GM19467 (cell line): Measurements from ENCODE around the gene TMEM44.

Source experiments
- ATAC-seq: cut with Tn5 transposase; IDR thresholded peaks from one replicate; pipeline ENCODE4 v1.9.1; 2021; ENCODE audit warnings: mild to moderate bottlenecking, moderate library complexity; ENCODE audit not compliant: unreplicated experiment

The TMEM44 gene, protein sequence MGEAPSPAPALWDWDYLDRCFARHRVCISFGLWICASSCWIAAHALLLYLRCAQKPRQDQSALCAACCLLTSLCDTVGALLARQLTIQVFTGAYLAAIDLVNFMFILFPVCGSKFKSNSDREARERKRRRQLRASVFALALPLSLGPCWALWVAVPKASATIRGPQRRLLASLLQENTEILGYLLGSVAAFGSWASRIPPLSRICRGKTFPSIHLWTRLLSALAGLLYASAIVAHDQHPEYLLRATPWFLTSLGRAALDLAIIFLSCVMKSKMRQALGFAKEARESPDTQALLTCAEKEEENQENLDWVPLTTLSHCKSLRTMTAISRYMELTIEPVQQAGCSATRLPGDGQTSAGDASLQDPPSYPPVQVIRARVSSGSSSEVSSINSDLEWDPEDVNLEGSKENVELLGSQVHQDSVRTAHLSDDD

DNA sequence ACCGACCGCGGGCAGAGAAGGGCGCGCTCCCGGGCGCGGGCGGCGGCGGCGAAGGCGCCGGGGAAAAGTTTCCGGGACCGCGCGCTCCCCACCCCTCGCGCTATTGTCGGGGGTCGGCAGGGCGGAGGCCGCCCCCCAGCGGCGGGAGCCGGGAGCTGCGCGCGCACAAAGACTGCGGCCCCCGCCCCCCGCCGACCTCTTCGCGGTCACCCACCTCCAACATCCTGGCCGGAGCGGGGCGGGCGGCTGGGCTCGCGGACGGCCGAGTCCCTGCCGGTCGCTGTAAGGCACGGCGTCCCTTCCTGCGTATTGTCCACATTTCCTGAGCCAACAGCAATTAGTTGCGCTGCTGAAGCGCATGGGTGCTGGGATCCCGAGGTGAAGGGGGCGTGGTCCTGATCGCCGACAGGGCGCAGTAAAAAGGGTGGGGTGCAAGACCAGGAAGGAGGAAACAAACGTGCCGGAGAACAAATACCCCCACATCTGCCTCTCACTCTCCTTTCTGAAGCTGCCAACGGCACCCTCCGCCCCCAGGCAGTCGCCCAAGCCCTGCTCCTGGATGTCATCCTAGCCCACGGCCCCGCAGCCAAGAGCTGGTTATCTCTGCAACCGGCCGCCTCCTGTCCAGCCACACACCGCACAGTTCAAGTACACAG, at the start of gene TMEM44:
Gene TMEM44, minus strand, starts transcription at position 71 of the 656 bp plus-strand sequence. CDS start 204 bp downstream, outside the sequence.
- ATAC-seq, result peak; percentile 78

DNA sequence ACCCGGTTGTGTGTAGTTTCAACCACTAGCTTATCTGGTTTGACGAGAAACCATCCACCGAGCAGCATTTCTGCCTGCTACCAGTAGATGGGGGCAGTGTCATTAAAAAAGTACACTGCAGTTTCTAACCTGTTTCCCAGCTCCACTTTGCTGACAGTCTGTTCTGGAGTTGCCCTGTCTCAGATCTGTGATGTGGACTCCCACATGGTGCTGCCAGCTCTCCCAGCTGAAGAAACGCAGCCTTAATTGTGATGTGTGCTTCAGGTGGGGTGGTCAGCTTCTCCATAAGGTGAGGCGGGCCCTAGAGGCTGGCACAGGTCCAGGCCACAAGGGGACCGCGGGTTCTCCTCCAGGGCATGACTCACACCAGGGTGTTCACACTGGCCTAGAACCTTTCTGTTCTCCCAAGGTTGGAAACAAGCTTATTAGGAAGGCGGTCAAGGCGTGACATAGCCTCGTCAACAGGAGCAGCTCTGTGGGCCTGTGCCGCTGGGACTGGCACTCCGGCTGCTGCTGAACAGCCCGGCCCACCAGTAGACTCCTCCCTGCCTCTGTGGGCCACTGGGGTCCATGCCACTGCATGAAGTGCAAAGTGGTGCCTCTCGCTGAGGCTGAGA, 49.6 kb upstream of the TMEM44 start:
- peak; percentile 45 for ATAC-seq

DNA sequence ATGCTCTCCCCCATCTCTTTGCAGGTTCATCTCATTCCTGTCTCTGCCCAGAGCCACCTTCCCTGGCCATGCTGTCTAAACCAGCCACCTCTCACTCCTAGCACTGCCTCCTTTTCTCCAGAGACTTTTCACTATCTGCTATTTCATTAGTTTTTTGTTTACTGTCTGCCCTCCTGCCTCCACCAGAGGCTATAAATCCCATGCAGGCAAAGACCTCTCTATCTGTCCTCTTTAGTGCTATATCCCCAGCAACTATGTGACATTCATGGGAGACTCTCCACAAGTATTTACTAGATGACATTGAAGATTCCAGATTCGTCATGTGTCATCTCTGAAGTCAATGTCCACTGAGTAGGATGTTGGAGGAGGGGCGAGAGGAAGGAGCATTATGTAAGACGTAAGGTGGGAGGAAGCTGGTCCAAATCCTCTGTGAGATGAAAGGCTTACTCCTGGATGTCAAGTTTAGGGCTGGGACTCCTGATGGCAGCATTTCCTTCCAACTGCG, 49.0 kb upstream of the TMEM44 start:
- ATAC-seq, result no peak

DNA sequence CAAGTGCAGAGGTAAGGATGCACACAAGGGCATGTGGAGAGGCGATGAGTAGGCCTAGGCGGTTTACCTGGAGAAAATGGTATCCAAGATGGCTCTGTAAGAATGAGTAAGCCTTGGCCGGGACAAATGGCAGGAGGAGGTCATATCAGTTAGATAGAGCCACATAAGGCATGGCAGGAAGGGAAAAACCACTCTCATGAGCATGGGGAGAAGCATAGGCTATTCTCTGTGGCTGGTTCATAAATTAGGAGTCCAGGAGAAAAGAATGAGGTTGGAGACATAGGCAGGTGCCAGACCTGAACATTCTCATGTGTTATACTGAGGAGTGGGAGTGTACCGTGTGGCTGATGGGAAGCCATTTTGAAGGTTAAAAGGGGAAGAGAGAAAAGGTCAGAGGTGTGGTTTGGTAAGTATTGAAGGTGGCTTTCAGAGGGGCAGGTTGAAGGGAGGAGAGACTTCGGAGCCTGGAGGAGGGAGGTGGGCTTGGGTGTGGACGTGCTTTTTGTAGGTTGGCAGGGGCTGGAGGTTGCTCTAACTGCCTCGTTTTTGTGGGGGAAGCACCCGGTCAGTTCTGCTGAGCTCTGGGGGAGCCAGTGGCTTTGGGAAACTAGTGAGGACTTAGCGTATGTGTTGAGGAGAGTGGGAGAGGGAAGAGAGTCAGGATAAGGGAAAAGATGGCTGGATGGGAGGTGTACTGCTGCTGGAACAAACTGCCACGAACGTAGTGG, 47.8 kb upstream of the TMEM44 start:
- no peak for ATAC-seq

DNA sequence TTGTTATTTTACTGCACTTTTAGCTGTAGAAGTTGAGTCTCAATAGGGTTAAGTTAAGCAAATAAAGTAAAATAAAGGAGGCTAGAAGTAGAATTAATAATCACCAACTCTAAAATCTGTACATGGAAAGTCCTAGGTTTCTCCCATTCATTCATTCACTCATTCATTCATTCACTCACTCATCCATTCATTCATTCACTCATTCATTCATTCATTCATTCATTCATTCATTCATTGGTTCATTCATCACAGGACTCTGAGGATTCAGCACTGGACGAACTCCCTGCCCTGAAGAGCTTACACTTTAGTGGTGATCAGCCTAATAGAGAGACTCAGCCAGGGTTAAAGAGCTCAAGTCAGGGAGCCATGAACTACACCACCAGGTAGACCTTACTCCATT, 43.3 kb upstream of the TMEM44 start:
- ATAC-seq, result no peak

DNA sequence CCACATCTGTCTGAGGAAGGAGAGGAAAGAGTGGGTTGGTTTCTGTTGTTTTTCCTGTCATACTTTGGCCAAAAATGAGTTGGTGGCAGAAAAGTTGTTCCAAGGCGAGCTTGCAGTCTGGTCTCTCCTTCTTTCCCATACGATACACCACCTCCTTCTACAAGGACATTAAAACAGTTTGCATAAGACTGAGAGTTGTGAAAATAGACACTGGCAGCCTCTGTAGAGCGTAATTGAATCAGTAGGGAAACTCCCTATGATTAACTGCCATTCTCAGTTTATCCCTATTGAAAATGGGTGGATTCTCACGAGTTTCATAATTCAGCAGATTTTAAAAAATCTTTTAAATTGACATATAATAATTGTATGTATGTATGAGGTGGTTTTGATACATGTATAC, 42.5 kb upstream of the TMEM44 start:
- no peak for ATAC-seq

DNA sequence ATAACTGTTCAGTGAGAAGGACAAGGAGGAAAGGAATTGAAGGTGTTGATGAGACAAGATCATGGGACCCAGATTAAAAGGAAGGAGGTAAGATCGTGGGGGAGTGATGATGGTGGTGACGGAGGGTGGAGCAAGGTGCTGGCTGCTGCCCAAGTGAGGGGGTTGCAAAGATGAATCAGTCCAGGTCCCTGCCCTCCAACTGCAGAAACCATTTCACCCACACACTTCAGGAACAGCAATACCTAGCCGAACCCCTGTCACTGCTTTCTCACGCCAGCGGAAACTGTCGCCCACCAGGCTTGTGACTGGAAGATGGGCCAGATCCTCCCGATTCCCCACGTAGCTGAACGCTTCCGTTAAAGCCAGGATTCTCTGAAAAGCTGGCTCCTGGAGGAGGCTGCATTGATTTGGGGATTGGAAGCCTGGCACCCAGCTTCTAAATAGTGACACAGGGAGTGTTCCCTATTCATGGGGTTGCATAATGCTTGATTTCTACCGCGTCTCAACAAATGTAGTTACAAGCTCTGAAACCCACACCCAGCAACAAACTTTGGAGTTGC, 41.9 kb upstream of the TMEM44 start:
- ATAC-seq, result no peak

DNA sequence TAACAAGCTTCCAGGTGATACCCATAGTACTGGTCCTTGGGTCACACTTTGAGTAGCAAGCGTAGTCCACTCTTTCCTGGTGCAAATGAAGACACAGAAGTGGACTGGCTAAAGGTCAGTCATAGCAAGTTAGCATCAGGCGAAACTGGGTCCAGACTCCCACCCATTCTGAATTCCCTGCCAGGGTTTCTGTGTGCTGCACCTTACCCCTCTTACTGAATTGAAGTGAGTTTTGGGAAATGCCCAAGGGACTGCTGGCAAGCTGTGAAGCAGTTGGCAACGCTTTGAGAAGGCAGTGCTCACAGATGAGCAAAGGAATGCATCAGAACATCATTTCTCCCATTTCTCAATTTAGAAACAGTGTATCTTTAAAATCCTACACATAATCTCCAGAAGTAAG, 40.5 kb upstream of the TMEM44 start:
- no peak for ATAC-seq

DNA sequence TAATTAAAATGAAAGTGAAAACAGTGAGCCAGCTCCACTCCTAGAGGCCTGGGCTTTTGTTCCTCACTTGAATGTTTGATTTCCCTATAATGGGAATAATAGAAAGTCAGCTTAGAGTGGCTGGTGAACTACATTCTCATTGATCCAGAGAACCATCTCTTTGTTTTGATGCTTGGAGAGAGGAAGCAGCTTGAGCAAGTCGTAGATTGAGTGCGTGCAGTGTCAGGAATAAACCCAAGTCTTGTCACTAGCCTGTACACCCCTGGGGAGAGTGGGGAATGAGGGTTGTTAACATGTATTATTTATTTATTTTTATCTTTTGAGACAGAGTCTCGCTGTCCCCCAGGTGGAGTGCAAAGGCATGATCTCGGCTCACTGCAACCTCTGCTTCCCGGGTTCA, 39.7 kb upstream of the TMEM44 start:
- ATAC-seq, result peak; percentile 4

DNA sequence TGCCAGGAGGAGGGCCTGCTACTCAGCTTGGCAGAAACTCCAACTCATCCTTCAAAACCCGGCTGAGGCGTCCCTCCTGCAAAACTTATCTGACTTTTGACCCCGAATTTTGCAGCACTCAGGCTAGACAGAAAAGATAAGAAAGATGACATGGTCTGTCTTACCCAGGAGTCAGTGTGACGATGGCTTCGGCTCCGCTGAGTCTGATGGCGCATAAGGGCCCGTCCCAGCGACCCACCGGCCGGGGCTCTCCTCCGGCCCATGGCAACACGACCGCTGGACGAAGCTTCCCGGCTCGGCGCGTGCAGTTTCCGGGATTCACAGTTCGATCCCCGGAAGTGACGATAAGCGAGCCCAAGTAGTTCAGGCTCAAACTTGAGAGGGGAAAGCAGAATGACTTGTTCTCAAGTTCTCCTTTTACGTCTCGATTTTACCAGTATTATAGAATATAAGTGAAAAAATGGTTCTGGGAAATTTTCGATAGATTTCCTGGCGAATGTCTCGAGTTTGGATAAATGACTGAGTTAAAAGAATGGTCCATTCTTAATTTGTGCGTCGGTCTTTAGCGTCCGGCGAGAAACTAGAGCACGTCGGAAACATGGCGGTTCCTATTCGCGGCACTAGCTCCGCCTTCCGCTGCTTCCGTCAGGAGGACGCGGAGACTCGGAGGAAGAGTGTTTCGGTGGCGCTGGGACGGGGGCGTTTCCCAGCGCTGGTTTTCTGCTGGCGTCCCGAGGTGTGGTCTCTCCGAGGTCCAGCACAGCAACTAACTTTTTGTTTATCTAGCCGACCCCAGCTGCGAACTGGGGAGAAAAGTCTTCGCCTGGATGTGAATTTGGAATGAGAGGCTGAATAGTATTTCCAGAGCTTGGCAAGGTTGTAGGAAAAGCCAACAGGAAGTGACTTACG, 38.9 kb upstream of the TMEM44 start, which contains the start of gene LSG1:
Gene LSG1, minus strand, starts transcription at position 292 of the 909 bp plus-strand sequence. Its CDS starts 29 bp downstream, at position 263.
- ATAC-seq, result peak; percentile 80

DNA sequence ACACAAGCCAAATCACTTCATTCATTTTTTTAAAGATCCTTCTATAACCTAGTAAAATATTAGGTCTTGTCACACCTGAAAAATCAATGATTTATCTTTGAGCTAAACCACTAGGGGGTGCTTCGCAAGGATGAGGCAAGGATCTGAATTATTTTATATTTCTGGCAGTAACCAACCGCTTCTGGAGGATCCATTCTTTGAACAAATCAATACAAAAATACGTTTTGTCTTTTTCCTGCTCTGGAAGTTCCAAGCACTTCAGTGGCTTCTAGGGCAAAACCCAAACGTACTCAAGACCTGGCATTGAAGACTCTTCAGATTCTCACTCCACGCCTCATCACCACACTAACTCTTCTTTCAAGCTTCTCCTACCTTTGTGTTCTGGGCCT, 38.3 kb upstream of the TMEM44 start:
- ATAC-seq, result peak; percentile 27

DNA sequence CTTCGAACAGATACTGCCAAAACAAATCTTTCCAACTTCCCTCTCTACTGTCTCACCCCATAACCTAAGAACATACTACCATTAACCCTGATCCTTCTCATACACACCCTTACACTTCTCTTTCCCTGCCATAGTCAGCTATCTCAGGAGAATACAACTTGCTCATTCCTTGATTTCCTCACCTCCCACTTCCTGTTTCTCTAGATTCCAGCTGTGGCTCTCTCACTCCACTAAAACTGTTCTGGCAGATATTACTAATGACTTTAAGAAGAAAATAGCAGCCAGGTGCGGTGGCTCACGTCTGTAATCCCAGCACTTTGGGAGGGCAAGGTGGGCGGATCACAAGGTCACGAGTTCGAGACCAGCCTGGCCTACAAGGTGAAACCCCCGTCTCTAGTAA, 34.1 kb upstream of the TMEM44 start:
- ATAC-seq, result no peak

DNA sequence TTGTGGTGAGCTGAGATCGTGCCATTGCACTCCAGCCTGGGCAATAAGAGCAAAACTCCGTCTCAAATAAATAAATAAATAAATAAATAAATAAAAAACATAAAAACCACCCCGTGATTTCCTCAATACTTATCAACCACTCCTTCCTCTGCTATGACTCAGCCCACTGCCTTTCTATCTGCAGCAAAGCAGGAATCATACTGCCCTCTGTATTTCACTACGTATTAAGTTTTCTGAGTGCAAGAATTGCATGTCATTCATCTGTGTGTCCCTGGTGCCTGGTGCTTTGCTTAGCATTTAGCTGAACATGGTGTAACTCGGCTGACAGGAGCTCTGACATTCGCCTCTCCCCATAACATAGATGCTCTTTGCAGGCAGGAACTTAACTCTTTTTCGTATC, 31.6 kb upstream of the TMEM44 start:
- no peak for ATAC-seq

DNA sequence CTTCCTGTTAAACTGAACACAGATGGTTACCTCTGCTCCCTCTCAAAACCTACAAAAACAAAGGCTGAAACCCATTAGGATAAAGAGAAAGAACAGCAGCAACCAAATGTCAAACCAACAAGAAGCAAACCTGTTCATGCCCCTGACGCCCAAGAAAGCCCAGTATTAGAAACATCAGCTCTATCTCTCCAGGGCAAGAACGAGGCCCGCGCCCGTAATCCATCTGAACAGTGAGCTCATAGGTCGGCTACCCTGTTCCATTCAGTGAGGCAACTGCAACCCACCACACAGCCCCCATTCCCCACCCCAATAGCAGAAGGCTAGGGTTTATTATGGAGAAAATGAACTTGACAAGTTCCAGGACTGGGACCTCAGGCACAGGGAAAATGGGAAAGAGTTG, 28.7 kb upstream of the TMEM44 start:
- no peak for ATAC-seq

DNA sequence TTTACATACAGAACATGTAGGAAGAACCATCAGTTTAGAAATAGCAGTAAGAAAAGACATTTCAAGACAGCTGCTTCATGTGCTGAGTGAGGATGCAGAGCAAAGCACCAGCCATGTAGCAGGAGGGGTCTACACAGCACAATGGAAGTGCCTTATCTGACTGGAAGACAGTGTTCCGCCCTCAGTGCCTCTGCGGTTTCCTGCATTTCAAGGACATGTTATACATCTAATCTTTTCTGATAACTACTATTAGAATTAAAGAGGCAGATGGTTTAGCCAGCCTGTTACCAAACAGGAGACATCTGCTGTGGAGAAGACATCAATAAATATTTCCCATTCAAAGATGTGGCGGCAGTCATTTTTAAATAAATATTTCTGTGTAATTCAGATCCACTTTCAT, 28.2 kb upstream of the TMEM44 start:
- ATAC-seq, result no peak

DNA sequence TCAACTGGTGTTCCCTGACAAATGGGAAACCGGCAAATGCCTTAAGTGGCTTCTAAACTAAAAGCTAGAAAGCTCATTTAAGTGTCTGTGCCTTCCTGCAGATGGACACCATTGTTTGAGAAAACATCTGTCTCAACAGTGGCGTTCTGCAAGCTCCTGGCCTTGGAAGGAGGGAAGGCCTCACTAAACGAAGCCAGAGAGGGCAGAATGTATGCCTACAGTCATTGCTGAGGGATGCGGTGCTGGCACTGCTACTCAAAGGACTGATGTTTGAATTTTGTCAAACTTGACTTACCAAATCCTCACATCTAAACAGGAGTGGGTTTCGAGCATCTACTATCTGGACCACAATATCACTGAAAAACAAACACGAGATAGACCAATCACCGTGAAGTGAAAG, 26.6 kb upstream of the TMEM44 start:
- no peak for ATAC-seq

DNA sequence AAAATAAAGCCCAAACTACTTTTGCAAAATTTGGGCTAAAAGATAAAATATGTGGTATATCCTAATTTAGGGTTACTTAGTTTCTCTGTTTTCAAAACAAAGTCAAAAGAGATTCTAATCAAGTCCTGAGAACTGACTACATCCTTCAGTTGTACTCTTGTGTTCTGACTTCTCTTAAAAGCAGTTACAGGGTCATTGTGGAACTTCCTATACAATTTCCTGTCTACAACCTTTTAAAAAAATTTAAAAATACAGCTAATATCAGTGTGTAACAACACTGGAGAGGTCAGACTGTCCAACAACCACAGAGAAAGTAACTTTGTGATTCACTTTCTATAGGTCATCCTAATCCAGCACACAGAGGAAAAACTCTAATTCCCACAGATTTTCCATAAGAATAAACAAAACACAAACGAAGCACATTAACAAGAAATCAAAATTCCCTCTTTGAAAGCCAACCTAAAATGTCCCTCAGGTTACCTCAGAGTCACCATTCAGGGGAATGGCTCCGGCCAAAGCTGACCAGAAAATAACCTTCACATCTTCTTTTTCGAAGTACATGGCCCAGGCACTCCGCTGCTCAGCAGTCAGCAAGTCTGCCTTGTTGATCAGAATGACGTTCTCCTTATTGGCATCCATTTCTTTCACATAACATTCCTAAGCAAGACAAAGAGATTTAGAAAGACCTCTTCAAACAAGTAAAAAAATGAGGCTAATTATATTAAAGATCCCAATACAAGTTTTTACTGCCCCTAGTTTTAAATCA, 25.4 kb upstream of the TMEM44 start:
- no peak for ATAC-seq

DNA sequence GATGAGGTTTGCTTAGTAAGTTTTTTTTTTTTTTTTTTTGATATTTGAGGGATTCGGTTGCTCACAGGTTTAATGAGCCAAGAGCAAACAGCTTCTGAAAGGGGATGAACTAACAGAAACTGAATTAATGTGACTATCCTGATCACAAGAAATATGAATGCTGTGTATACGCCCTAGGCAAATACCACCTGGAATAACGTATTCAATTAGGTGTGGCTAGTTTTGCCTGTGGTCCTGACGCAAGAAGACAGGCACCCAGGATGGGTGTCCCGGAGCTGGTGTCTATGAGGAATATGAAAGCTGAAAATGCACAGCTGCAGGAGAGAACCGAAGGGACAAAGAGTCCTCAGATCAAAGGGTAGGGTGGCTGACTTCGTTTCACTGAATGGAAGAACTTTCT, 24.2 kb upstream of the TMEM44 start:
- no peak for ATAC-seq

DNA sequence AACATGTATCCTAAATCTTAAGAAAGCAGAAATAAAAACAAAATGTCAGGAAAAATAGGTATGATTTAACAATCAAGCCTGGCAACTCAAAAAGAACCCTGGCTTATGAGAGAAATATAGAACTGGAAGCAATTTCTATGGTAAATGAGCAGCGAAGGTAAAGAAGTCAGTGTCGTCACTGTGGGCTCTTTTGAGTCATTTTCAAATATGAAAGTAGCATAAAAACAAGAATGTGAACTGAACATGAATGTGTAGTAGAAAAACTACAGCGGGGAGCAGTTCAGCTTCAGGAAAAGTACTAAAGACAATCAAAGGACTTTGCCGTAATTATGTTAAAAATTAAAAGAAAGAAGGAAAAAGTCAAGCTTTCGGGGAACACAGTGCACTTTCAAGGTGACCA, 21.2 kb upstream of the TMEM44 start:
- no peak for ATAC-seq
